KBM-7 (cell line): ENCODE results near the gene FAM174A.
A peak's percentile ranks its signal among the peaks of the same experiment; 100 is the strongest.

Experiments
- DNase-seq: peaks from one replicate; pipeline ENCODE4 v3.0.0-alpha.2; 2015
- in situ Hi-C: fragments of 300-500 bp; cut with MboI; formaldehyde crosslinking; loops from 2 replicates; pipeline ENCODE4 v1.14.3; 2020; ENCODE audit warnings: low sequenced_read_pairs, low pct_unique_long_range_greater_than_20kb, mixed read lengths

FAM174A gene

DNA sequence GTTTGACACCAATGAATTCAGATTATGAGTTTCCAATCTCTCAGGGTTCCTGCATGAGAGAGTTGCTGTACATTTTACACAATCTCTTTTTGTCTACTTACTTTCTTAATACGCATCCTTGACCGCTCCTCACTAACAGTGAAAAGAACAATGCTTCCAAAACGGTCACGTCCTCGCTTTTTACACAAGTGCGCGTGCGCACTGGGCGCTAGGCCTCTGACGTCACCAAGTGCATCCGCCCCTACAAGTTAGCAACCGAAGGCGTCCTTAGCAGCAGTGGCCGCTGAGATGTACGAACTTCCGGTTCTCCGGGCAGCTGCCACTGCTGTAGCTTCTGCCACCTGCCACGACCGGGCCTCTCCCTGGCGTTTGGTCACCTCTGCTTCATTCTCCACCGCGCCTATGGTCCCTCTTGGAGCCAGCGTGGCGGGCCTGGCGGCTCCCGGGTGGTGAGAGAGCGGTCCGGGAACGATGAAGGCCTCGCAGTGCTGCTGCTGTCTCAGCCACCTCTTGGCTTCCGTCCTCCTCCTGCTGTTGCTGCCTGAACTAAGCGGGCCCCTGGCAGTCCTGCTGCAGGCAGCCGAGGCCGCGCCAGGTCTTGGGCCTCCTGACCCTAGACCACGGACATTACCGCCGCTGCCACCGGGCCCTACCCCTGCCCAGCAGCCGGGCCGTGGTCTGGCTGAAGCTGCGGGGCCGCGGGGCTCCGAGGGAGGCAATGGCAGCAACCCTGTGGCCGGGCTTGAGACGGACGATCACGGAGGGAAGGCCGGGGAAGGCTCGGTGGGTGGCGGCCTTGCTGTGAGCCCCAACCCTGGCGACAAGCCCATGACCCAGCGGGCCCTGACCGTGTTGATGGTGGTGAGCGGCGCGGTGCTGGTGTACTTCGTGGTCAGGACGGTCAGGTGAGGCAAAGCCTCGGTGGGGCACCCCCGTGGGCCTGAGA is at the start of gene FAM174A:
TSS of gene FAM174A (plus strand) at position 315 of the 946 bp plus-strand sequence. CDS start at position 472, 157 bp downstream.
- peak; percentile 95 for DNase-seq
- in situ Hi-C loops = no loop called here

- in situ Hi-C loops = no loop called here
- DNase-seq = peak; percentile 17
Observed at GRCh38 chr5:100493996-100494395, 41.2 kb upstream of the FAM174A start.

- no peak for DNase-seq
- in situ Hi-C loops = no loop called here
Observed at GRCh38 chr5:100496296-100496695, 38.9 kb upstream of the FAM174A start.

- in situ Hi-C loops = no loop called here
- no peak for DNase-seq
Observed at GRCh38 chr5:100502684-100503083, 32.5 kb upstream of the FAM174A start.

GRCh38 chr5:100505984-100506670 is 29.0 kb upstream of the FAM174A start:
- DNase-seq = no peak

DNA sequence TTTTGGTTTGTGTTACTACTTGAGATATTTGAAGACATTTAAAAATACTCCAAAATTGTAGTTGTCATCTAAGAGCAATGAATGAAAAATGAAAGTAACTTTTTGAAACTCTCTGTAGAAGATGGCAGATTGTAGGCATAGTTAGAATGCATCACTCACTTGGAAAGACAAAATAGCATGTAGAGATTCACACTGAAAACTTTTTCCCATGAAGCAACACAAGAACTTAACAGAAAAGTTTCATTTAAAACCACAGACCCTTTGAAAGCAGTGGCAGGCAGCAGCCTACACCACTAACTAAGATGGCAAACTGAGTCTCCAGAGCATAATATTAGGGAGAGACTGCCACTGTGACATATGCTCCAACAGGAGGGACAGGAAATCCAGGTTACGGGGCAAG is 18.9 kb upstream of the FAM174A start:
- in situ Hi-C loops = no loop called here
- no peak for DNase-seq

More at GRCh38 chr5:100505984-100506670, 29.0 kb upstream of the FAM174A start:
- in situ Hi-C loops = no loop called here

DNA sequence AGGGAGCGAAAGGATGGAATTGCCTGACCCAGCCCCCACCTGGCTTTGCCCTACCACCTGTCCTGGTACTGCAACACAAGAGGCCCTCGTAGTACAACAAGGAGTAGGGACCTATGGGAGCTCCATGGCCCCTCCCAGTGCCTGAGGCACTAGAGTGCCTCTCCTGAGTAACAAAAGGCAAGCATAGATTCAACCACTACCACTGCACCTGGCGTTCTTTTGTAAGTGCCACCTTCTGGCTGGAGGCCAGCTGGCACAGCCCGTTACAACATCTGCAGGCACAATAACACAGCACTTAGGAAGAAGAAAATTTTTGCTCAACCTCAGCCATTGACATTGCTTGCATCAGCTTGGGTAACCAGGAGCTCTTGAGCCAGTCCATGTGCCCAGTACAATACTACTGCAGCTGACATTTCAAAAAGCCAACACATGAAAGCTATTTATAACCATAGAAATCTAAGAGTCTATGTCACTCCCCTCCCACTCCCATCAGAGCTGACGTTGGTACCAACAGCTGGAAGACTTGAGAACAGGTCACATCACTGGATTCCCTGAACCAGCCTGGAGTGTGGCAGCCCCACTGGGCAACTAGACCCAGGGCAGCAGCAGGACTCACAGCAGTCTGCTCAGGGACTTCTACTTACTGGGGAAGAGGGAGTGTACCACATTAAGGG is 17.7 kb upstream of the FAM174A start:
- no peak for DNase-seq
- in situ Hi-C loops = no loop called here

DNA sequence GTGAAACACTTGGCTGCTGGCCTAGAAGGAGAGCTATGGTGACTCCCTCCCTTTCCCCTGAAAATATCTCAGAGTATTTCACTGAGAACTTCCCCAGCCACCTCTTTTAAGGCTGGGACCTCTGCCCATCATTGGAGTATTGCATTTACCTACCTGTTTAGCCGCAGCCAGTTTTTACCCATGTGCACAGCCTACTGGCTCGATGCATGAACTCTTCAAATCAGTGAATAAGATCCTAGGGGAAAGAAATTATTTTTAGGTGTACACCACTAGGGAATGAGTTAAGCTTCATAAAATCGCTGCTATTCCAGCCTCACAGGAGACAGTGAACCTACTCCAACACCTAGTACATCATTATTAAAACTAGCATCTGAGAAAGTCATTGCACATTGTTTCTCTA is 16.8 kb upstream of the FAM174A start:
- no peak for DNase-seq
- in situ Hi-C loops = no loop called here

DNA sequence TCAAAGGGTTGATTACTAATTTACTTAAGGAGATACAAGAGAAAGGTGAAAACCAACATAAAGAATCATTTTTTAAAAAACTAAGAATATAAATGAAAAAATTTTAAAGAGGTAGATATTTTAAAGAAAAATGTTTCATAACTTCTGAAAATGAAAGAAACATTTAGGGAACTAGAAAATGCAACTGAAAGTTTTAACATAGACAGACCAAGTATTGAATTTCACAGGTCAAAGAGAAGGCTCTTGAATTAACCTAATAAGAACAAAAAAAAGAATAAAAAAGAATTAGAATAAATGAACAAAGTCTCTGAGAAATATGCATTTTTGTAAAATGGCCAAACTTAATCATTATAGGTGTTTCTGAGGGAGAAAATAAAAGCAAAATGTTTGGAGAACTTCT is 16.1 kb upstream of the FAM174A start:
- in situ Hi-C loops = no loop called here
- no peak for DNase-seq

DNA sequence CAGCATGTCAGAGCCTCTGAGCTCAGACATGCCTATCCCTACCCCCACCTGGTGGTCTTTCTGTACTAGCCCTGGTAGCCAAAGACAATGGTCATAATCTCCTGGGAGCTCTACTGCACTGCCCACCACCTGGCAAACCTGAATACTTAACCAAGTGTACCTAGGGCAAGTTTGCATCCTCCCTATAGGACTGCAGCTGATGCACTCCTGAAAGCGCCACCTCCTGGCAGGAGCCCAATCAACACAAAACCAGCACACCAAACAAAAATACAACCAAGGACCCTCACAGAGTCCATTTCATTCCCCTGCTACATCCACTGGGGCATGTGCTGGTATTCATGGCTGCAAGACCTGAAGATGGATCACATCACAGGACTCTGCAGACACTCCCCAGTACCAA is 14.8 kb upstream of the FAM174A start:
- in situ Hi-C loops = no loop called here
- DNase-seq = no peak

GRCh38 chr5:100537946-100538345 is 2.8 kb downstream of the FAM174A start:
- no peak for DNase-seq
- in situ Hi-C loops = no loop called here

GRCh38 chr5:100539519-100539918 is 4.3 kb downstream of the FAM174A start:
- DNase-seq = no peak
- in situ Hi-C loops = no loop called here

DNA sequence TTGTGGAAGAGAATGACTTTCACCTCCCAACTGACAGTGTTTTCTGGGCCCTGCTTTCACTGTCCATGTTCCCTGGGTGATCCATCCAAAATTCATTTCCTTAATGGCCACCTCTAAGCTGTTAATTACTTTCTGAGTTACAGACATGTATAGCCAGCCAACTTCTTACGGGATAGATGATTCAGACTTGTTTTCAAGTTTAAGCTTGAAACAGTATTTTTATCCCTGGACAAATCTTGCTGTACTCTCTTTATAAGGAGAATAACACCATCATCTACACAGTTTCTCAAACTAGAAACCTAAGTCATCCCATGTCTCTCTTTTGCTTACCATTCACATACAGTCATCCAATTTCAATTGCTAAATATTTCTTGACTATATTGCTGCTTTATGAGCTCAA is 6.9 kb downstream of the FAM174A start:
- in situ Hi-C loops = no loop called here
- DNase-seq = no peak

DNA sequence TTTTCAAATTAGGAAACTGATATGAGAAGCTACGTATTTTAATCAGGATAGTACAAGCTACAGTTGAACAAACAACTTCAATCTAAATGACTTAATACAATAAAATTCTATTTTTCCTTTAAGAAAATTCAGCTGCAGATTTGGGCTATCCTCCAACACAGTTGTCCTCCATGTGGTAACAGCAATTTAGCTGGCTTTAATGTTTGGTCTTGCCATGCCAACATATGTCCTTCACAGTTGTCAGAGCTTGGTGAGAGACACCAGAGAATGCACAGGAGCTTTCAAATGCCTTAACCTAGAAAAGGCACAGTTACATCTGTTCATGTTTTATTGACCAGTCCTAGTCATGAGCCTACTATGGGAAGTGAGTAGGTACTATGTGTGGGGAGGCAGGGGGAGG is 10.8 kb downstream of the FAM174A start:
- in situ Hi-C loops = no loop called here
- no peak for DNase-seq

GRCh38 chr5:100550531-100551051 is 15.4 kb downstream of the FAM174A start:
- in situ Hi-C loops = no loop called here
- DNase-seq = peak; percentile 29

DNA sequence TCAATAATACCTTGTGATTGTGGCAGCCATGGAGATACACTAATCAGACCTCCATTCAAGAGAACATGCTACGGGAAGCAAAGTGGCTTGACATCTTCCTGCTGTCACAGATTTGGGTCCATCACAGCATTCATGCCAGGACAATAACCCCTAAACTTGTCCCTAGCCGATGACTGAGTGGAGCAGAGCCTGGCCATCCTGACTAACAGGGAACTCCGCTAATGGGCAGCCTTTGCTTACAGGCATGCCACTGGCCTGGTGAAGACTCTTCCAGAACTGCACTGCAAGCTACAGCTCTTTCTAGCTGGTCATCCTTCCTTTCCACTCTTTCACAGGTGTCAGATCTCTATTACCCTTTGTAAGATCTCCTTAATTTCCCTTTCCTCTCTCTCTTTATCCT is 16.0 kb downstream of the FAM174A start:
- in situ Hi-C loops = no loop called here
- DNase-seq = no peak

GRCh38 chr5:100553209-100553608 is 18.0 kb downstream of the FAM174A start:
- DNase-seq = no peak
- in situ Hi-C loops = no loop called here

DNA sequence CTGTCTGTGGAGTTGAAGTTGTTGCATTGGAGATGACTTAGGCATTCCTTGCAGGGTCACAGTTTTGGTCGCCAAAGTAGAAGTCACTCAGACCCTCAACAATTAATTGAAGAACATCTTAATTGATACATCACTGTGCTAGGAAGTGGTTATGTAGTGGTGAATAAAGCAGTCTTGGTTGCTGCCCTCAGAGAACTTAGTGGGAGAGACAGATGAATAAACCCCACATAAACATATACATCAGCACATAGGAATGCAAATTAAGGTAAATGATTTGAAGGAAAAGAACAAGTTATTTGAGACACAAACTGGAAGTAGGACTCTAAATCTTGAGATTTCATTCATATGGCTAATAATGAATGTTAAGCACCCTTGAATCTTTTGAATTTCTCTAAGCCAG is 25.7 kb downstream of the FAM174A start:
- no peak for DNase-seq
- in situ Hi-C loops = no loop called here

DNA sequence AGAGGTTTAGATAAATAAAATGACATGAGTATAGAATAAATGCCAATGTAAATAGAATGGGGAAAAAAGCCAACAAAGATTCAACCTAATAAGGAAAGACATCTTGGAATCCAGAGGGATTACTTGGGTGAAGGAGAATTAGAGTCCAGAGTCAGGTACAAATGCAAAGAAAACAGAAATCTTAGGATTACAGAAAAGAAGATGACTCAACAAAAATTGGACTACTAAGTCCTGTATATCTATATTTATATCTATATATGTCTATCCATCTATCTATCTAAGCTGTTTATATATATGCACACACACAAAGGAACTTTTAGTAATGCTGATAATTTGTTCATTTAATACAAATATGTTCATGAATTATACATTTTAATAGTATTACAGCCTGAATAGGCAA is 27.6 kb downstream of the FAM174A start:
- DNase-seq = no peak
- in situ Hi-C loops = no loop called here
